HG02759 (cell line): ENCODE results near the gene GCG.

Experiments used
- ATAC-seq: cut with Tn5 transposase; IDR thresholded peaks from one replicate; pipeline ENCODE4 v1.9.1; 2021; ENCODE audit warnings: mild to moderate bottlenecking, moderate library complexity; ENCODE audit not compliant: unreplicated experiment

The GCG gene

GRCh38 chr2:162152147-162152546, at the start of gene GCG:
Gene GCG, minus strand, starts transcription at chr2:162152247. Its CDS starts 3,069 bp downstream, at chr2:162149178.
- ATAC-seq = no peak

- no peak for ATAC-seq
Observed at GRCh38 chr2:162200636-162201035, 48.6 kb upstream of the GCG start.

GRCh38 chr2:162199913-162200312, 47.9 kb upstream of the GCG start:
- ATAC-seq = no peak

GRCh38 chr2:162198239-162198638, 46.2 kb upstream of the GCG start:
- ATAC-seq = no peak

GRCh38 chr2:162197069-162197825, 45.2 kb upstream of the GCG start:
- ATAC-seq = no peak

GRCh38 chr2:162196638-162197037, 44.6 kb upstream of the GCG start:
- ATAC-seq = no peak

GRCh38 chr2:162188451-162188850, 36.4 kb upstream of the GCG start:
- no peak for ATAC-seq

- ATAC-seq = no peak
Observed at GRCh38 chr2:162185541-162186232, 33.6 kb upstream of the GCG start.

GRCh38 chr2:162184821-162185450, 32.9 kb upstream of the GCG start:
- ATAC-seq = no peak

GRCh38 chr2:162184359-162184758, 32.3 kb upstream of the GCG start:
- no peak for ATAC-seq

GRCh38 chr2:162182395-162182794, 30.3 kb upstream of the GCG start:
- ATAC-seq = no peak

GRCh38 chr2:162177301-162177700, 25.3 kb upstream of the GCG start:
- ATAC-seq = no peak

GRCh38 chr2:162175714-162176113, 23.7 kb upstream of the GCG start:
- ATAC-seq = no peak

- no peak for ATAC-seq
Observed at GRCh38 chr2:162174746-162175145, 22.7 kb upstream of the GCG start.

- ATAC-seq = no peak
Observed at GRCh38 chr2:162172802-162173370, 20.8 kb upstream of the GCG start.

- no peak for ATAC-seq
Observed at GRCh38 chr2:162166745-162167144, 14.7 kb upstream of the GCG start.

GRCh38 chr2:162166174-162166573, 14.1 kb upstream of the GCG start:
- ATAC-seq = no peak

GRCh38 chr2:162164802-162165201, 12.8 kb upstream of the GCG start:
- no peak for ATAC-seq

GRCh38 chr2:162159446-162159845, 7.4 kb upstream of the GCG start:
- no peak for ATAC-seq

- ATAC-seq = no peak
Observed at GRCh38 chr2:162156149-162156548, 4.1 kb upstream of the GCG start.

- ATAC-seq = no peak
Observed at GRCh38 chr2:162155093-162155492, 3.0 kb upstream of the GCG start.
